ENCODE results near the gene DEGS1. TPM values are rescaled to one million over a fixed set of nuclear protein-coding genes. Genes with fewer than 3 reads are reported as not detected.

The DEGS1 gene
- total and polyA plus RNA-seq, 4 donors: 70.3 to 94.4 (median 79.8) TPM

DNA sequence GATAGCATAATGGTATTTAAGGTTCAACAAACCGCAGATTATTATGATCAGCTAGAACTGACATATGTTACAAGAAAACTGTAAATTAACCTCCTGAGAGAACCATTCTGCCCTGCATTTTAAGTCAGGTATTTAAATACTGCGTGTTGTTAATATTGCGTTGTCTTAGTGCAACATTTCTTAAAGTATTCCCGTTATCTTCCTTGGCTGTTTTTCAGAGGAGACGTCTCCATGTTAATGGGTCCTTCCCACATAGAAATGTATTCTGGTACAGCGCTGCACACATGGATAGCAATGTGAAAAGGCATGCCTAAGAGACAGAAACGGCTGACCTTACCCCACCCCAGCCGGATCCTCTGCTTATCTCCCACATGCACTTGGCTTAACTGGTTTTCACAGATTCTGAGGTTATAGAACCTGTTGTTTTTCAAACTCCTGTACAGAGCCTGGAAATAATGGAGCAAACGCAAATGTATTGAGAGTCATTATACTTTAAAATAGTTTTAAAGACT is 22.8 kb upstream of the DEGS1 start:
- Histone ChIP-seq H3K36me3 (ENCODE audit: control insufficient read depth, insufficient read depth, low read length) (peaks cover 3% of the 10 kb centered on the region), H3K4me1 (ENCODE audit: control insufficient read depth, insufficient read depth, low read length) (no peaks in the 10 kb centered on the region), H3K4me3 (ENCODE audit: low read depth, low read length) (no peak overlapping the region), H3K27me3 (ENCODE audit: control insufficient read depth, insufficient read depth, low read length) (no peaks in the 10 kb centered on the region), H3K9me3 (ENCODE audit: control insufficient read depth, insufficient read depth, low read length) (no peaks in the 10 kb centered on the region), H3K27ac (ENCODE audit: low read depth, low read length) (no peak overlapping the region)
- DNase-seq (ENCODE audit: low read depth in 4 of 6, low spot score in 6 of 6): no peak
- 94% methylated on average over 3 of the region's 9 CpGs for WGBS (ENCODE audit: insufficient coverage)

DNA sequence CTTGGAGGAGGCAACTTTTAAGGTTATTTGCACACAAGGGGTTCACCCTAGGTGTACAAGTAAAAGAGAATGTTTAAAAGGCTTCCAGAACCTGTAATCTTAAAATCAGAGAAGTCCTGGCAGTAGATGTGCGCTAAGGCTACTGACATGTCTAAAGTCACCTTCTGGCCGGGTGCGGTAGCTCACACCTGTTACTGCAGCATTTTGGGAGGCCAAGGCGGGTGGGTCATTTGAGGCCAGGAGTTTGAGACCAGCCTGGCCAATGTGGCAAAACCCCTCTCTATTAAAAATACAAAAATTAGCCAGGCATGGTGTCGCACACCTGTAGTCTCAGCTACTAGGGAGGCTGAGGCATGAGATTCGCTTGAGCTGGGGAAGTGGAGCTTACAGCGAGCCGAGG is 20.3 kb upstream of the DEGS1 start:
- 96% methylated on average over 6 of the region's 8 CpGs for WGBS (ENCODE audit: insufficient coverage)
- DNase-seq (ENCODE audit: low read depth in 4 of 6, low spot score in 6 of 6): no peak
- Histone ChIP-seq H3K27me3 (ENCODE audit: control insufficient read depth, insufficient read depth, low read length) (no peaks in the 10 kb centered on the region), H3K9me3 (ENCODE audit: control insufficient read depth, insufficient read depth, low read length) (no peaks in the 10 kb centered on the region), H3K4me1 (ENCODE audit: control insufficient read depth, insufficient read depth, low read length) (no peaks in the 10 kb centered on the region), H3K36me3 (ENCODE audit: control insufficient read depth, insufficient read depth, low read length) (no peaks in the 10 kb centered on the region), H3K27ac (ENCODE audit: low read depth, low read length) (no peak overlapping the region), H3K4me3 (ENCODE audit: low read depth, low read length) (no peak overlapping the region)

DNA sequence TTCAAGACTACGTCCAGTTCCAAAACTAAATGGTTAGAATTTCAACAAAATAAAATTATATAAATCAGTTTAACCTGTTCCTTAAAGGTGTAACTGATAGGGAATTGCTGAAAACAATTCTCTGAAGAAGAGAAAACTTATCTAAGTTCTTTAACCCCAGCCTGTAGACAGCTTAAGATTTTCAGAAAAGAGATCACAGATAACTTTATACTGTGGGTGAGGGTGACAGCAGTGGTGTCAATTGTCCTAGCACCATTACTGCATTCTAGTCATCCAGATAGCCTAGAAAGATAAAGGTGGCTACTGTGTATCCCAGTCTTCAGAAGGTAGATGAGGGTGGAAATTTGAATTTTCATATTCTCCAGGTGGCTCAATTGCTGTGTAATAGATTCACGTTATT is 19.7 kb upstream of the DEGS1 start:
- Histone ChIP-seq H3K27me3 (ENCODE audit: control insufficient read depth, insufficient read depth, low read length) (no peaks in the 10 kb centered on the region), H3K4me1 (ENCODE audit: control insufficient read depth, insufficient read depth, low read length) (no peaks in the 10 kb centered on the region), H3K36me3 (ENCODE audit: control insufficient read depth, insufficient read depth, low read length) (no peaks in the 10 kb centered on the region), H3K27ac (ENCODE audit: low read depth, low read length) (no peak overlapping the region), H3K9me3 (ENCODE audit: control insufficient read depth, insufficient read depth, low read length) (no peaks in the 10 kb centered on the region), H3K4me3 (ENCODE audit: low read depth, low read length) (no peak overlapping the region)
- WGBS (ENCODE audit: insufficient coverage): no CpG with 5 or more reads among the region's 2 CpGs
- DNase-seq (ENCODE audit: low read depth in 4 of 6, low spot score in 6 of 6): no peak

DNA sequence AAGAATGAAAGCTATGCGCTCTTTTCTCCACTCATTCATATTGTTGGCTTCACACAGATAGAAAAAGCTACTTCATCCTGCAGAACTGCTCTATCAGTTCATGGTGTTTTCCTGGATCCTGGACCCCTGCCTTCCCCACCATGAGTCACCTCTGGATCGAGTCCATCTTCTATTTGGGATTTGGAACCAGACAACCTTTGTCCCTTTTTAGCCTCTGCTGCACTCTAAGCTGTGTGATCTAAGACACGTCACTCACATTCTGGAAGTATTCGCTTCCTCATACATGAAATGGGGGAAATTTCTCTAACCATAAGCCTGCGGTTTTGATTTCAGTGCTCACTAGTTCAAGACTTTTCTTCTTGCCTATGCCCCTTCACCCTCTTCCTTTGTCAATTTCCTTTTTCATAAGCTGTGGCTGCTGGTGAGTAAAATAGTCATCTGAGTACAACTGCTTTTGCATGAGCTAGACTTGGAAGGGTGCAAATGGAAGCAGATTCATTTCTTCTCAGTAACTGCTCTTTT is 14.1 kb upstream of the DEGS1 start:
- Histone ChIP-seq H3K9me3 (ENCODE audit: control insufficient read depth, insufficient read depth, low read length) (no peaks in the 10 kb centered on the region), H3K4me1 (ENCODE audit: control insufficient read depth, insufficient read depth, low read length) (no peaks in the 10 kb centered on the region), H3K36me3 (ENCODE audit: control insufficient read depth, insufficient read depth, low read length) (no peaks in the 10 kb centered on the region), H3K27me3 (ENCODE audit: control insufficient read depth, insufficient read depth, low read length) (no peaks in the 10 kb centered on the region), H3K4me3 (ENCODE audit: low read depth, low read length) (no peak overlapping the region), H3K27ac (ENCODE audit: low read depth, low read length) (no peak overlapping the region)
- DNase-seq (ENCODE audit: low read depth in 4 of 6, low spot score in 6 of 6): peak in 1 of 6 donors; percentile 26
- WGBS (ENCODE audit: insufficient coverage): 65% methylated on average over 2 of the region's 5 CpGs

DNA sequence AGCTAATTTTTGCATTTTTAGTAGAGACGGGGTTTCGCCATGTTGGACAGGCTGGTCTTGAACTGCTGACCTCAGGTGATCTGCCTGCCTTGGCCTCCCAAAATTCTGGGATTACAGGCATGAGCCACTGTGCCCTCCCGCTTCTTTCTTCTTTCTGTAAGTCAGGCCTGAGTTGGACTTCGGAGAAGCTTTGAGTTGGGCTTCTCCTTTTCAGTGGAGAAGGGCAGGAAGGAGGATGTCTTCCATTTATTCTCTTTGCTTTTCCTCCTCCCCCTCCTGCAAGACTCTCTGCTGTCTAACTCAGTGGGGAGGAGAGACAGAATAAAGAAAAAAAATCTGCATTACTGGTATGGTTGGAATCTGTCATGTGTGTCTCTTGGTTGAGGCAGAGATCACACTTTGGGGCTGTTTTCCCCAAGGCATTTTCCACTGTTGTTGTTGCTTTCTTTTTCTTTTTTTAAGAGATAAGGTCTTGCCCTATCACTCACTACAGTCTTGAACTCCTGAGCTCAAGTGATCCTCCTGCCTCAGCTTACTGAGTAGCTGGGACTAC is 13.2 kb upstream of the DEGS1 start:
- no peak for DNase-seq (ENCODE audit: low read depth in 4 of 6, low spot score in 6 of 6)
- Histone ChIP-seq H3K4me3 (ENCODE audit: low read depth, low read length) (no peak overlapping the region), H3K27me3 (ENCODE audit: control insufficient read depth, insufficient read depth, low read length) (no peaks in the 10 kb centered on the region), H3K4me1 (ENCODE audit: control insufficient read depth, insufficient read depth, low read length) (no peaks in the 10 kb centered on the region), H3K27ac (ENCODE audit: low read depth, low read length) (no peak overlapping the region), H3K36me3 (ENCODE audit: control insufficient read depth, insufficient read depth, low read length) (no peaks in the 10 kb centered on the region), H3K9me3 (ENCODE audit: control insufficient read depth, insufficient read depth, low read length) (no peaks in the 10 kb centered on the region)
- 96% methylated on average over 3 of the region's 4 CpGs for WGBS (ENCODE audit: insufficient coverage)

DNA sequence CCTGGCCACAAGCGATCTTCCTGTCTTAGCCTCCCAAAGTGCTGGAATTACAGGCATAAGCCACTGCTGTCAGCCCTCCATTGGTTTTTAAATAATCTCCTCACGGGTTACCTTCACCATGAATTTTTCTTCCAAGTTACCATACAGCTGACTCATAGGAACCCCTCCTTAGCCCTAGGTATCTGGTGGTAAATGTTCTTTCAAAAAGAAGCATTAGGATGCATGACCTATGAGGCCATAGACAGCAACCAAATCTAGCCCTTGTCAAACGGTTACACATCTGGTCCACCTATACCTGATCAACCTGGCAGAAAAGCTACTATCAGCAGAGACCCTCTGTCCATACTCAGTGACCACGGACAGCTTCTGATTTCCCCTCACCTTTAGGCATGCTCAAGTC is 12.7 kb upstream of the DEGS1 start:
- Histone ChIP-seq H3K4me1 (ENCODE audit: control insufficient read depth, insufficient read depth, low read length) (no peaks in the 10 kb centered on the region), H3K9me3 (ENCODE audit: control insufficient read depth, insufficient read depth, low read length) (no peaks in the 10 kb centered on the region), H3K27ac (ENCODE audit: low read depth, low read length) (no peak overlapping the region), H3K27me3 (ENCODE audit: control insufficient read depth, insufficient read depth, low read length) (no peaks in the 10 kb centered on the region), H3K4me3 (ENCODE audit: low read depth, low read length) (no peak overlapping the region), H3K36me3 (ENCODE audit: control insufficient read depth, insufficient read depth, low read length) (no peaks in the 10 kb centered on the region)
- no peak for DNase-seq (ENCODE audit: low read depth in 4 of 6, low spot score in 6 of 6)
- 90% methylated on average over 2 of the region's 4 CpGs for WGBS (ENCODE audit: insufficient coverage)

DNA sequence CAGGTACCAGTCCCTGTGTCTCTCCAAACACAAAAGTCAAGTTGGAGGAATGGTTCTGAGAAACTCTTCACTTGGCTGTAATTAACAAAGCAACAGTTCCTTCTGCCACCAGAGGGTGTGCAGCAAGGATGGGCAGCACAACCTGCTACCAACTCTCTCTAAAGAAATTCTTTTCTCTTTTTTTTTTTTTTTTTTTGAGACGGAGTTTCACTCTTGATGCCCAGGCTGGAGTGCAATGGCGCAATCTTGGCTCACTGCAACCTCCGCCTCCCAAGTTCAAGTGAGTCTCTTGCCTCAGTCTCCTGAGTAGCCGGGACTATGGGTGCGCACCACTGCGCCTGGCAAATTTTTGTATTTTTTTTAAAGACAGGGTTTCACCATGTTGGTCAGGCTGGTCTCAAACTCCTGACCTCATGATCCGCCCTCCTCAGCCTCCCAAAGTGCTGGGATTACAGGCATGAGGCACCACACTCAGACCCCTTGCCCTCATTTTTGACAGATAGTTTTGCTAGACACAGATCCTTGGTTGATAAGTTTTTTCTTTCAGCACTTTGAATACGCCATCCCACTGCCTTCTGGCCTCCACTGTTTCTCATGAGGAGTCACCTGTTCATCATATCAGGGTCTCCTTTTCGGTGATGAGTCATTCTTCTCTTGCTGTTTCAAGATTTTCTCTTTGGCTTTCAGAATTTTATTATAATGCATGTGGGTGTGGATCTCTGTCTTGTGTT is 12.1 kb upstream of the DEGS1 start:
- no peak overlapping the region for H3K27ac ChIP-seq (ENCODE audit: low read depth, low read length)
- H3K4me3 ChIP-seq (ENCODE audit: low read depth, low read length): no peak overlapping the region
- H3K4me1 ChIP-seq (ENCODE audit: control insufficient read depth, insufficient read depth, low read length): peaks cover 4% of the 10 kb centered on the region
- H3K9me3 ChIP-seq (ENCODE audit: control insufficient read depth, insufficient read depth, low read length): no peaks in the 10 kb centered on the region
- WGBS (ENCODE audit: insufficient coverage): 100% methylated on average over 4 of the region's 9 CpGs
- no peaks in the 10 kb centered on the region for H3K27me3 ChIP-seq (ENCODE audit: control insufficient read depth, insufficient read depth, low read length)
- H3K36me3 ChIP-seq (ENCODE audit: control insufficient read depth, insufficient read depth, low read length): no peaks in the 10 kb centered on the region
- no peak for DNase-seq (ENCODE audit: low read depth in 4 of 6, low spot score in 6 of 6)

DNA sequence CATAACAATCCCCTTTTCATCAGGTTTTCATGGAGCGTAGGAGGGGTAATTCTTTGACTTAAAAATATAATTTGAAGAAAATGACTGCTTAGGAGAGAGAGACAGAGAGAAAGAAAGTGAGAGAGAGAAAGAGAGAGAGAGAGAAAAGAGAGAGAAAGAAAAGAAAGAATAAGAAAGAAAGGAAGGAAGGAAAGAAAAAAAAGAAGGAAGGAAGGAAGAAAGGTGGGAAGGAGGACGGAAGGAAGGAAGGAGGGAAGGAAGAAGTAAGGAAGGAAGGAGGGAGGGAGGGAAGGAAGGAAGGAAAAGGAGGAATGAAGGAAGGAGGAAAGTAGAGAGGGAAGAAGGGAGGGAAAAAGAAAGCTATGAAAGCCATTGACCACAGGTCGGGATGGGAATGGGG is 10.8 kb upstream of the DEGS1 start:
- Histone ChIP-seq H3K9me3 (ENCODE audit: control insufficient read depth, insufficient read depth, low read length) (no peaks in the 10 kb centered on the region), H3K4me1 (ENCODE audit: control insufficient read depth, insufficient read depth, low read length) (peaks cover 5% of the 10 kb centered on the region), H3K4me3 (ENCODE audit: low read depth, low read length) (no peak overlapping the region), H3K36me3 (ENCODE audit: control insufficient read depth, insufficient read depth, low read length) (no peaks in the 10 kb centered on the region), H3K27me3 (ENCODE audit: control insufficient read depth, insufficient read depth, low read length) (no peaks in the 10 kb centered on the region), H3K27ac (ENCODE audit: low read depth, low read length) (no peak overlapping the region)
- DNase-seq (ENCODE audit: low read depth in 4 of 6, low spot score in 6 of 6): no peak
- WGBS (ENCODE audit: insufficient coverage): 89% methylated on average over 3 of the region's 3 CpGs

DNA sequence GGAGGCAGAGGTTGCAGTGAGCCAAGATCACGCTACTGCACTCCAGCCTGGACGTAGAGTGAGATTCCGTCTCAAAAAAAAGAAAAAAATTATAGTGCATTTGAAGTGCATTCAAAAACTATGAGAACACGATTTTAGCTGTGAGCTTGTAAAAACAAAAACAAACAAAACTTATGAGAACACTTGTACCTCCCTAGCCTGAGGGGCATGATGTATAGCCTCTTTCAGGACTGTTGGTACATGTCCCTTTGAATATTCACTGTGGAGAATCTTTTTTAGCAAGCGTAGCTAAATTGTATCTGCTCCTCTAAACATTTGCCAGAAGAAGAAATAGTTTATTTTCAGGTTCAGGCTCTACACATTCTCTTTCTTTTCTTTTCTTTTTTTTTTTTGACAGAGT is 9.5 kb upstream of the DEGS1 start:
- Histone ChIP-seq H3K9me3 (ENCODE audit: control insufficient read depth, insufficient read depth, low read length) (no peaks in the 10 kb centered on the region), H3K4me3 (ENCODE audit: low read depth, low read length) (no peak overlapping the region), H3K4me1 (ENCODE audit: control insufficient read depth, insufficient read depth, low read length) (peaks cover 5% of the 10 kb centered on the region), H3K27ac (ENCODE audit: low read depth, low read length) (no peak overlapping the region), H3K27me3 (ENCODE audit: control insufficient read depth, insufficient read depth, low read length) (no peaks in the 10 kb centered on the region), H3K36me3 (ENCODE audit: control insufficient read depth, insufficient read depth, low read length) (no peaks in the 10 kb centered on the region)
- WGBS (ENCODE audit: insufficient coverage): no CpG with 5 or more reads among the region's 5 CpGs
- DNase-seq (ENCODE audit: low read depth in 4 of 6, low spot score in 6 of 6): no peak

DNA sequence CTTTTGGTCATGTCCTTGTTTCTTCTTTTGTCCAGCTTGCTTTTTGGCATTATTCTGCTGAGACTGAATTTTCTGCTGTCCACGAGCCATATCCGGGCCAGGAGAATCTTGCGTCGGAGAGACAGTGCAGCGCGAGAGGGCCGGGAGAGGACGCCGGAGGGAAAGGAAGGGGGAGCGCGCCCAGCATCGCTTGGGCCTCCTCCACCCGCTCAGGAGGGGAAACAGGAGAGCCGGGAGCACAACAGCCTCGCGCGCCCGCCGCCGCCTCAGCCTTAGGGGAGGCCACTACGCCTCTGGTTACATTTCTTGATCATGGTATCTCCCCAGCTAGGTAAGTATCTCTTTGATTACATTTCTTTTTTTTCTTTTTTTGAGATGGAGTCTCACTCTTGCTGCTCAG is 7.4 kb upstream of the DEGS1 start:
- WGBS (ENCODE audit: insufficient coverage): 0% methylated on average over 8 of the region's 21 CpGs
- H3K27ac ChIP-seq (ENCODE audit: low read depth, low read length): no peak overlapping the region
- H3K4me3 ChIP-seq (ENCODE audit: low read depth, low read length): no peak overlapping the region

More for the DNA sequence above, 7.4 kb upstream of the DEGS1 start:
- Histone ChIP-seq H3K36me3 (ENCODE audit: control insufficient read depth, insufficient read depth, low read length) (no peaks in the 10 kb centered on the region), H3K27me3 (ENCODE audit: control insufficient read depth, insufficient read depth, low read length) (no peaks in the 10 kb centered on the region), H3K4me1 (ENCODE audit: control insufficient read depth, insufficient read depth, low read length) (peaks cover 5% of the 10 kb centered on the region), H3K9me3 (ENCODE audit: control insufficient read depth, insufficient read depth, low read length) (no peaks in the 10 kb centered on the region)
- DNase-seq (ENCODE audit: low read depth in 4 of 6, low spot score in 6 of 6): peak in 2 of 6 donors; percentile 39 to 41

Data from spinal cord (tissue), 10 donors.